ENCODE results near the gene EPHB3.

DNA sequence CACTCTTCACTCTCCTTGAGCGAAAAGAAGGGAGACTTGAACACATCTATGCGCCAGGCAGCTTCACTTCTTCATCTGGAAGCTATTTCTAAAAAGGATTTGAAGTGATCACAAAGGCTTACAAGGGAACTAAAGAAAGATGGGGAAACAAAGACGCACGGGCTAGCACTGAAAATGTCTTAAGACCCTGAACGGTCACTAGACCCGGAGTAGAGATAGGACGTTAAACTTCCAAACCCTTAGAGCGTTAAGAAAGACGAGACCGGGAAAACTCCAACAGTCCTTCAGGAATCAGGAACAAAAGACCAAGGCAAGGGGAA lies 47.5 kb upstream of the EPHB3 start:
- TF ChIP-seq, protein P1, sequence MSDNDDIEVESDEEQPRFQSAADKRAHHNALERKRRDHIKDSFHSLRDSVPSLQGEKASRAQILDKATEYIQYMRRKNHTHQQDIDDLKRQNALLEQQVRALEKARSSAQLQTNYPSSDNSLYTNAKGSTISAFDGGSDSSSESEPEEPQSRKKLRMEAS (IDR thresholded peaks at IDR 0.05; ENCODE audit: insufficient read depth, insufficient read length): no peak
- TF ChIP-seq EZH2 (IDR thresholded peaks at IDR 0.05; ENCODE audit: borderline replicate concordance, low read depth, low read length, severe bottlenecking): no peak
- TF ChIP-seq, protein P2, sequence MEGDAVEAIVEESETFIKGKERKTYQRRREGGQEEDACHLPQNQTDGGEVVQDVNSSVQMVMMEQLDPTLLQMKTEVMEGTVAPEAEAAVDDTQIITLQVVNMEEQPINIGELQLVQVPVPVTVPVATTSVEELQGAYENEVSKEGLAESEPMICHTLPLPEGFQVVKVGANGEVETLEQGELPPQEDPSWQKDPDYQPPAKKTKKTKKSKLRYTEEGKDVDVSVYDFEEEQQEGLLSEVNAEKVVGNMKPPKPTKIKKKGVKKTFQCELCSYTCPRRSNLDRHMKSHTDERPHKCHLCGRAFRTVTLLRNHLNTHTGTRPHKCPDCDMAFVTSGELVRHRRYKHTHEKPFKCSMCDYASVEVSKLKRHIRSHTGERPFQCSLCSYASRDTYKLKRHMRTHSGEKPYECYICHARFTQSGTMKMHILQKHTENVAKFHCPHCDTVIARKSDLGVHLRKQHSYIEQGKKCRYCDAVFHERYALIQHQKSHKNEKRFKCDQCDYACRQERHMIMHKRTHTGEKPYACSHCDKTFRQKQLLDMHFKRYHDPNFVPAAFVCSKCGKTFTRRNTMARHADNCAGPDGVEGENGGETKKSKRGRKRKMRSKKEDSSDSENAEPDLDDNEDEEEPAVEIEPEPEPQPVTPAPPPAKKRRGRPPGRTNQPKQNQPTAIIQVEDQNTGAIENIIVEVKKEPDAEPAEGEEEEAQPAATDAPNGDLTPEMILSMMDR (IDR thresholded peaks at IDR 0.05; ENCODE audit: extremely low read depth in 1 of 2, insufficient read depth in 1 of 2, low read depth in 1 of 2, low read length in 2 of 2): no peak
- no peak for TF ChIP-seq POLR2A (IDR thresholded peaks at IDR 0.05; ENCODE audit: low read depth, low read length)
- no peak for TF ChIP-seq FOS (IDR thresholded peaks at IDR 0.05; ENCODE audit: borderline replicate concordance, insufficient read depth, low read length)

All from endothelial cell of umbilical vein (primary cell).